ENCODE data around the gene TMEM128.

DNA sequence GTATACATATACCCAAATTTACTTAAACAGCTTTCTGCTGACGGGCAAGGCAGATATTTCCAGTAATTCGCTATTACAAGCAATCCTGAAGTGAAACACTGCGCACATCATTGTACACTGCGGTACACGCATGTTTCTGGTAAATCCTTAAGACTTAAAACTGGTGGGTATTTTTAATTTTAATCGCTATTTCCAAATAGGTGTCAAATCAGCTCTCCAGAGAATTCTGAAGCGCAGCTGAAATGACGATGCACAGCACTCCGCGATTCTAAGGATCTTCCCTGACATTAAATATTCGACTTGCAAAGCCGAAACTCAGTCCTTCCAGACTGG, 361 bp downstream of the TMEM128 start:
- TF ChIP-seq, protein P1, sequence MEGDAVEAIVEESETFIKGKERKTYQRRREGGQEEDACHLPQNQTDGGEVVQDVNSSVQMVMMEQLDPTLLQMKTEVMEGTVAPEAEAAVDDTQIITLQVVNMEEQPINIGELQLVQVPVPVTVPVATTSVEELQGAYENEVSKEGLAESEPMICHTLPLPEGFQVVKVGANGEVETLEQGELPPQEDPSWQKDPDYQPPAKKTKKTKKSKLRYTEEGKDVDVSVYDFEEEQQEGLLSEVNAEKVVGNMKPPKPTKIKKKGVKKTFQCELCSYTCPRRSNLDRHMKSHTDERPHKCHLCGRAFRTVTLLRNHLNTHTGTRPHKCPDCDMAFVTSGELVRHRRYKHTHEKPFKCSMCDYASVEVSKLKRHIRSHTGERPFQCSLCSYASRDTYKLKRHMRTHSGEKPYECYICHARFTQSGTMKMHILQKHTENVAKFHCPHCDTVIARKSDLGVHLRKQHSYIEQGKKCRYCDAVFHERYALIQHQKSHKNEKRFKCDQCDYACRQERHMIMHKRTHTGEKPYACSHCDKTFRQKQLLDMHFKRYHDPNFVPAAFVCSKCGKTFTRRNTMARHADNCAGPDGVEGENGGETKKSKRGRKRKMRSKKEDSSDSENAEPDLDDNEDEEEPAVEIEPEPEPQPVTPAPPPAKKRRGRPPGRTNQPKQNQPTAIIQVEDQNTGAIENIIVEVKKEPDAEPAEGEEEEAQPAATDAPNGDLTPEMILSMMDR (conservative IDR thresholded peaks at IDR 0.05; ENCODE audit: low read depth, low read length) = no peak
- no peak for TF ChIP-seq EZH2 (IDR thresholded peaks at IDR 0.05; ENCODE audit: borderline replicate concordance, low read depth, low read length, poor library complexity, severe bottlenecking)
